HEK293 (cell line): ENCODE measurements around the gene PCSK2.

Experiments used
- ZBTB17 ChIP-seq: fragments of 450-650 bp; formaldehyde crosslinking; IDR thresholded peaks from 2 replicates; pipeline ENCODE4 v1.5.1; 2016; ENCODE audit warnings: missing biosample characterization, missing genetic modification characterization
- ZBTB7A ChIP-seq: fragments of 450-650 bp; formaldehyde crosslinking; IDR thresholded peaks from 2 replicates; pipeline ENCODE4 v1.5.1; 2016; ENCODE audit warnings: low read depth, missing biosample characterization, missing genetic modification characterization
- ZNF335 ChIP-seq: fragments of 450-650 bp; formaldehyde crosslinking; conservative IDR thresholded peaks from 2 replicates; pipeline ENCODE4 v1.5.1; 2016; ENCODE audit warnings: missing biosample characterization, missing genetic modification characterization
- ZNF423 ChIP-seq: fragments of 450-650 bp; formaldehyde crosslinking; IDR thresholded peaks from 2 replicates; pipeline ENCODE4 v1.5.1; 2016; ENCODE audit warnings: missing biosample characterization, missing genetic modification characterization
- ZNF48 ChIP-seq: fragments of 450-650 bp; formaldehyde crosslinking; IDR thresholded peaks from 2 replicates; pipeline ENCODE4 v1.5.1; 2016; ENCODE audit warnings: missing biosample characterization, missing genetic modification characterization
- ZNF830 ChIP-seq: fragments of 450-650 bp; IDR thresholded peaks from 2 replicates; pipeline ENCODE4 v1.5.0; 2018; ENCODE audit warnings: missing biosample characterization, missing genetic modification characterization, low read depth, mild to moderate bottlenecking, moderate library complexity
- TF ChIP-seq, protein P1 (sequence below): fragments of 450-650 bp; formaldehyde crosslinking; IDR thresholded peaks from 2 replicates; pipeline ENCODE4 v1.5.1; 2016; ENCODE audit warnings: missing biosample characterization, missing genetic modification characterization, low read depth
- TF ChIP-seq, protein P2 (sequence below): fragments of 450-650 bp; formaldehyde crosslinking; IDR thresholded peaks from 2 replicates; pipeline ENCODE4 v1.5.1; 2016; ENCODE audit warnings: missing biosample characterization, missing genetic modification characterization
- TF ChIP-seq, protein P3 (sequence below): fragments of 450-650 bp; formaldehyde crosslinking; IDR thresholded peaks from 2 replicates; pipeline ENCODE4 v1.5.1; 2016; ENCODE audit warnings: missing biosample characterization, missing genetic modification characterization
- TF ChIP-seq, protein P4 (sequence below): fragments of 450-650 bp; formaldehyde crosslinking; IDR thresholded peaks from 2 replicates; pipeline ENCODE4 v1.5.1; 2017; ENCODE audit warnings: missing biosample characterization, missing genetic modification characterization

DNA sequence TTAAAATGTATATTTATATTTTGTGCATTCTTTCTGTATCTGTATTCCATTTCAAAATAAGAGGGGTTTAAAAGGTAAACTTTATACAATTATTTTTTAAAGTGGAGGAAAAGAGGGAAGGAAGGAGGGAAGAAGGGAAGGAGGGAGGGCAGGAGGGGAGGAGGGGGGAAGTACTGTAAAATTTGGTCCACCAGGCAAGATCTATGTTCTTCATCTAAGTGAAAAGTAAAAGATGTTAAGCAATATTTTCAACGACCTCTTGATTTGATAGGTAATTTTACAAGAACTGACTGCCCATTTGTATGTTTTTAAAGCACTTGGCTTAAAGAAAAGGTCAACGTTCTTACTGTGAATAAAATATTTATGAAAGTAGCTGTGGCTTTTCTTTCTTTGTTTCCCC lies 29.8 kb upstream of the PCSK2 start:
- TF ChIP-seq ZBTB7A (no peak), ZNF830 (no peak), ZNF48 (tag by site-specific recombination) (no peak), ZNF335 (tag by site-specific recombination) (no peak), ZNF423 (tag by site-specific recombination) (no peak), ZBTB17 (no peak)
- TF ChIP-seq, protein P1, sequence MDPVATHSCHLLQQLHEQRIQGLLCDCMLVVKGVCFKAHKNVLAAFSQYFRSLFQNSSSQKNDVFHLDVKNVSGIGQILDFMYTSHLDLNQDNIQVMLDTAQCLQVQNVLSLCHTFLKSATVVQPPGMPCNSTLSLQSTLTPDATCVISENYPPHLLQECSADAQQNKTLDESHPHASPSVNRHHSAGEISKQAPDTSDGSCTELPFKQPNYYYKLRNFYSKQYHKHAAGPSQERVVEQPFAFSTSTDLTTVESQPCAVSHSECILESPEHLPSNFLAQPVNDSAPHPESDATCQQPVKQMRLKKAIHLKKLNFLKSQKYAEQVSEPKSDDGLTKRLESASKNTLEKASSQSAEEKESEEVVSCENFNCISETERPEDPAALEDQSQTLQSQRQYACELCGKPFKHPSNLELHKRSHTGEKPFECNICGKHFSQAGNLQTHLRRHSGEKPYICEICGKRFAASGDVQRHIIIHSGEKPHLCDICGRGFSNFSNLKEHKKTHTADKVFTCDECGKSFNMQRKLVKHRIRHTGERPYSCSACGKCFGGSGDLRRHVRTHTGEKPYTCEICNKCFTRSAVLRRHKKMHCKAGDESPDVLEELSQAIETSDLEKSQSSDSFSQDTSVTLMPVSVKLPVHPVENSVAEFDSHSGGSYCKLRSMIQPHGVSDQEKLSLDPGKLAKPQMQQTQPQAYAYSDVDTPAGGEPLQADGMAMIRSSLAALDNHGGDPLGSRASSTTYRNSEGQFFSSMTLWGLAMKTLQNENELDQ (tag by site-specific recombination) = no peak
- TF ChIP-seq, protein P2, sequence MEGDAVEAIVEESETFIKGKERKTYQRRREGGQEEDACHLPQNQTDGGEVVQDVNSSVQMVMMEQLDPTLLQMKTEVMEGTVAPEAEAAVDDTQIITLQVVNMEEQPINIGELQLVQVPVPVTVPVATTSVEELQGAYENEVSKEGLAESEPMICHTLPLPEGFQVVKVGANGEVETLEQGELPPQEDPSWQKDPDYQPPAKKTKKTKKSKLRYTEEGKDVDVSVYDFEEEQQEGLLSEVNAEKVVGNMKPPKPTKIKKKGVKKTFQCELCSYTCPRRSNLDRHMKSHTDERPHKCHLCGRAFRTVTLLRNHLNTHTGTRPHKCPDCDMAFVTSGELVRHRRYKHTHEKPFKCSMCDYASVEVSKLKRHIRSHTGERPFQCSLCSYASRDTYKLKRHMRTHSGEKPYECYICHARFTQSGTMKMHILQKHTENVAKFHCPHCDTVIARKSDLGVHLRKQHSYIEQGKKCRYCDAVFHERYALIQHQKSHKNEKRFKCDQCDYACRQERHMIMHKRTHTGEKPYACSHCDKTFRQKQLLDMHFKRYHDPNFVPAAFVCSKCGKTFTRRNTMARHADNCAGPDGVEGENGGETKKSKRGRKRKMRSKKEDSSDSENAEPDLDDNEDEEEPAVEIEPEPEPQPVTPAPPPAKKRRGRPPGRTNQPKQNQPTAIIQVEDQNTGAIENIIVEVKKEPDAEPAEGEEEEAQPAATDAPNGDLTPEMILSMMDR (tag by site-specific recombination) = no peak
- TF ChIP-seq, protein P3, sequence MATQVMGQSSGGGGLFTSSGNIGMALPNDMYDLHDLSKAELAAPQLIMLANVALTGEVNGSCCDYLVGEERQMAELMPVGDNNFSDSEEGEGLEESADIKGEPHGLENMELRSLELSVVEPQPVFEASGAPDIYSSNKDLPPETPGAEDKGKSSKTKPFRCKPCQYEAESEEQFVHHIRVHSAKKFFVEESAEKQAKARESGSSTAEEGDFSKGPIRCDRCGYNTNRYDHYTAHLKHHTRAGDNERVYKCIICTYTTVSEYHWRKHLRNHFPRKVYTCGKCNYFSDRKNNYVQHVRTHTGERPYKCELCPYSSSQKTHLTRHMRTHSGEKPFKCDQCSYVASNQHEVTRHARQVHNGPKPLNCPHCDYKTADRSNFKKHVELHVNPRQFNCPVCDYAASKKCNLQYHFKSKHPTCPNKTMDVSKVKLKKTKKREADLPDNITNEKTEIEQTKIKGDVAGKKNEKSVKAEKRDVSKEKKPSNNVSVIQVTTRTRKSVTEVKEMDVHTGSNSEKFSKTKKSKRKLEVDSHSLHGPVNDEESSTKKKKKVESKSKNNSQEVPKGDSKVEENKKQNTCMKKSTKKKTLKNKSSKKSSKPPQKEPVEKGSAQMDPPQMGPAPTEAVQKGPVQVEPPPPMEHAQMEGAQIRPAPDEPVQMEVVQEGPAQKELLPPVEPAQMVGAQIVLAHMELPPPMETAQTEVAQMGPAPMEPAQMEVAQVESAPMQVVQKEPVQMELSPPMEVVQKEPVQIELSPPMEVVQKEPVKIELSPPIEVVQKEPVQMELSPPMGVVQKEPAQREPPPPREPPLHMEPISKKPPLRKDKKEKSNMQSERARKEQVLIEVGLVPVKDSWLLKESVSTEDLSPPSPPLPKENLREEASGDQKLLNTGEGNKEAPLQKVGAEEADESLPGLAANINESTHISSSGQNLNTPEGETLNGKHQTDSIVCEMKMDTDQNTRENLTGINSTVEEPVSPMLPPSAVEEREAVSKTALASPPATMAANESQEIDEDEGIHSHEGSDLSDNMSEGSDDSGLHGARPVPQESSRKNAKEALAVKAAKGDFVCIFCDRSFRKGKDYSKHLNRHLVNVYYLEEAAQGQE (tag by site-specific recombination) = no peak
- TF ChIP-seq, protein P4, sequence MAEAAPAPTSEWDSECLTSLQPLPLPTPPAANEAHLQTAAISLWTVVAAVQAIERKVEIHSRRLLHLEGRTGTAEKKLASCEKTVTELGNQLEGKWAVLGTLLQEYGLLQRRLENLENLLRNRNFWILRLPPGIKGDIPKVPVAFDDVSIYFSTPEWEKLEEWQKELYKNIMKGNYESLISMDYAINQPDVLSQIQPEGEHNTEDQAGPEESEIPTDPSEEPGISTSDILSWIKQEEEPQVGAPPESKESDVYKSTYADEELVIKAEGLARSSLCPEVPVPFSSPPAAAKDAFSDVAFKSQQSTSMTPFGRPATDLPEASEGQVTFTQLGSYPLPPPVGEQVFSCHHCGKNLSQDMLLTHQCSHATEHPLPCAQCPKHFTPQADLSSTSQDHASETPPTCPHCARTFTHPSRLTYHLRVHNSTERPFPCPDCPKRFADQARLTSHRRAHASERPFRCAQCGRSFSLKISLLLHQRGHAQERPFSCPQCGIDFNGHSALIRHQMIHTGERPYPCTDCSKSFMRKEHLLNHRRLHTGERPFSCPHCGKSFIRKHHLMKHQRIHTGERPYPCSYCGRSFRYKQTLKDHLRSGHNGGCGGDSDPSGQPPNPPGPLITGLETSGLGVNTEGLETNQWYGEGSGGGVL = no peak
